Hematopoietic multipotent progenitor cell treated with erythropoietin and hydrocortisone succinate and interleukin-3 and kit ligand, for 17 days (in vitro differentiated cells): Measurements from ENCODE around the gene RXRA.

ENCODE experiments used
- DNase-seq: peaks from one replicate; pipeline ENCODE4 v3.0.0-alpha.2; 2015; ENCODE audit warnings: low spot score

Gene RXRA

GRCh38 chr9:134369416-134370212, 43.4 kb downstream of the RXRA start:
- DNase-seq, result no peak

GRCh38 chr9:134370213-134370492, 43.9 kb downstream of the RXRA start:
- DNase-seq, result no peak

- no peak for DNase-seq
Measured at GRCh38 chr9:134370638-134371037, 44.4 kb downstream of the RXRA start.

GRCh38 chr9:134371731-134372130, 45.5 kb downstream of the RXRA start:
- no peak for DNase-seq

- no peak for DNase-seq
Measured at GRCh38 chr9:134372581-134373267, 46.5 kb downstream of the RXRA start.

- DNase-seq, result no peak
Measured at GRCh38 chr9:134373269-134373668, 47.0 kb downstream of the RXRA start.

- no peak for DNase-seq
Measured at GRCh38 chr9:134373953-134374300, 47.7 kb downstream of the RXRA start.

GRCh38 chr9:134374301-134375010, 48.2 kb downstream of the RXRA start:
- DNase-seq, result no peak

- DNase-seq, result no peak
Measured at GRCh38 chr9:134375011-134375390, 48.7 kb downstream of the RXRA start.

GRCh38 chr9:134375430-134376385, 49.5 kb downstream of the RXRA start:
- DNase-seq, result no peak

- no peak for DNase-seq
Measured at GRCh38 chr9:134376386-134377142, 50.3 kb downstream of the RXRA start.

GRCh38 chr9:134377143-134377484, 50.9 kb downstream of the RXRA start:
- DNase-seq, result no peak

- DNase-seq, result no peak
Measured at GRCh38 chr9:134377976-134378375, 51.7 kb downstream of the RXRA start.

GRCh38 chr9:134378901-134379338, 52.7 kb downstream of the RXRA start:
- DNase-seq, result no peak

- DNase-seq, result no peak
Measured at GRCh38 chr9:134379831-134380365, 53.6 kb downstream of the RXRA start.

GRCh38 chr9:134380542-134381271, 54.5 kb downstream of the RXRA start:
- no peak for DNase-seq

- no peak for DNase-seq
Measured at GRCh38 chr9:134381272-134381661, 55.0 kb downstream of the RXRA start.

GRCh38 chr9:134381671-134382516, 55.6 kb downstream of the RXRA start:
- no peak for DNase-seq

- no peak for DNase-seq
Measured at GRCh38 chr9:134382733-134383132, 56.5 kb downstream of the RXRA start.

- no peak for DNase-seq
Measured at GRCh38 chr9:134383148-134383547, 56.9 kb downstream of the RXRA start.
